Subcutaneous abdominal adipose tissue (tissue), 5 donors: ENCODE data around the gene FUT8.
"Not testable (repeated sequence)": the region's sequence is repeated elsewhere in the genome, so short reads cannot be mapped to it uniquely, and the experiment has no call there.

ENCODE experiments used
- H3K27ac ChIP-seq: one replicate; pipeline ENCODE4 v1.7.0; 2013; ENCODE audit warnings: low read depth, mild to moderate bottlenecking, inconsistent platforms, low read length, moderate library complexity
- H3K27me3 ChIP-seq, 5 donors: one replicate each; pipeline ENCODE4 v1.7.0; 2013; ENCODE audit warnings: low read length in 5 of 5, inconsistent platforms in 1 of 5; ENCODE audit not compliant: control insufficient read depth in 5 of 5, insufficient read depth in 4 of 5
- H3K36me3 ChIP-seq, 5 donors: one replicate each; pipeline ENCODE4 v1.7.0; 2013; ENCODE audit warnings: low read length in 5 of 5; ENCODE audit not compliant: control insufficient read depth in 5 of 5, insufficient read depth in 5 of 5
- H3K4me1 ChIP-seq, 5 donors: one replicate each; pipeline ENCODE4 v1.7.0; 2013; ENCODE audit warnings: low read length in 5 of 5, mild to moderate bottlenecking in 3 of 5, moderate library complexity in 1 of 5; ENCODE audit not compliant: control insufficient read depth in 5 of 5, insufficient read depth in 5 of 5
- H3K4me3 ChIP-seq, 5 donors: one replicate each; pipeline ENCODE4 v1.7.0; 2013; ENCODE audit warnings: low read length in 5 of 5, low read depth in 1 of 5
- H3K9ac ChIP-seq, 5 donors: one replicate each; pipeline ENCODE4 v1.7.0; 2013; ENCODE audit warnings: low read length in 5 of 5, mild to moderate bottlenecking in 4 of 5, moderate library complexity in 3 of 5
- H3K9me3 ChIP-seq, 5 donors: one replicate each; pipeline ENCODE4 v1.7.0; 2013; ENCODE audit warnings: low read length in 5 of 5; ENCODE audit not compliant: control insufficient read depth in 5 of 5
- donor health status: healthy.
- donor health status: healthy.
- donor health status: healthy.
- donor health status: healthy.
- donor health status: healthy.

The FUT8 gene

GRCh38 chr14:65414961-65415589 is 2.5 kb downstream of the FUT8 start:
- Histone ChIP-seq H3K9me3 (no peaks in the 10 kb centered on the region), H3K36me3 (no peaks in the 10 kb centered on the region), H3K4me1 (peaks cover 0 to 32% (median 21%) of the 10 kb centered on the region in 5 donors), H3K4me3 (no peak overlapping the region), H3K27ac (no peak overlapping the region), H3K9ac (peak overlapping the region in 1 of 5 donors; percentile 46), H3K27me3 (no peaks in the 10 kb centered on the region)

GRCh38 chr14:65415613-65416012 is 3.1 kb downstream of the FUT8 start:
- no peak overlapping the region for H3K9ac ChIP-seq

GRCh38 chr14:65419593-65420252 is 7.2 kb downstream of the FUT8 start:
- Histone ChIP-seq H3K27me3 (no peaks in the 10 kb centered on the region), H3K9me3 (no peaks in the 10 kb centered on the region), H3K4me1 (peaks cover 0 to 5% (median 3%) of the 10 kb centered on the region in 5 donors), H3K36me3 (no peaks in the 10 kb centered on the region), H3K9ac (no peak overlapping the region), H3K4me3 (no peak overlapping the region), H3K27ac (no peak overlapping the region)

More at GRCh38 chr14:65415613-65416012, 3.1 kb downstream of the FUT8 start:
- Histone ChIP-seq H3K27me3 (no peaks in the 10 kb centered on the region), H3K27ac (no peak overlapping the region), H3K9me3 (no peaks in the 10 kb centered on the region), H3K4me1 (peaks cover 0 to 32% (median 21%) of the 10 kb centered on the region in 5 donors), H3K4me3 (no peak overlapping the region), H3K36me3 (no peaks in the 10 kb centered on the region)

GRCh38 chr14:65421201-65421981 is 8.9 kb downstream of the FUT8 start:
- no peaks in the 10 kb centered on the region for H3K9me3 ChIP-seq
- no peak overlapping the region for H3K4me3 ChIP-seq
- H3K36me3 ChIP-seq: no peaks in the 10 kb centered on the region
- H3K9ac ChIP-seq: no peak overlapping the region
- H3K4me1 ChIP-seq: peaks cover 0 to 5% (median 0%) of the 10 kb centered on the region in 5 donors
- no peaks in the 10 kb centered on the region for H3K27me3 ChIP-seq
- H3K27ac ChIP-seq: no peak overlapping the region

GRCh38 chr14:65422088-65422834 is 9.7 kb downstream of the FUT8 start:
- Histone ChIP-seq H3K36me3 (no peaks in the 10 kb centered on the region), H3K9me3 (no peaks in the 10 kb centered on the region), H3K4me1 (peaks cover 0 to 5% (median 0%) of the 10 kb centered on the region in 5 donors), H3K27ac (no peak overlapping the region), H3K9ac (no peak overlapping the region), H3K4me3 (no peak overlapping the region), H3K27me3 (no peaks in the 10 kb centered on the region)

GRCh38 chr14:65423982-65424381 is 11.5 kb downstream of the FUT8 start:
- Histone ChIP-seq H3K36me3 (no peaks in the 10 kb centered on the region), H3K9me3 (no peaks in the 10 kb centered on the region), H3K4me3 (no peak overlapping the region), H3K4me1 (peaks cover 0 to 5% (median 0%) of the 10 kb centered on the region in 5 donors), H3K27ac (no peak overlapping the region), H3K27me3 (no peaks in the 10 kb centered on the region), H3K9ac (no peak overlapping the region)

GRCh38 chr14:65424531-65424930 is 12.0 kb downstream of the FUT8 start:
- Histone ChIP-seq H3K27me3 (no peaks in the 10 kb centered on the region), H3K4me1 (peaks cover 0 to 5% (median 0%) of the 10 kb centered on the region in 5 donors), H3K9ac (no peak overlapping the region), H3K36me3 (no peaks in the 10 kb centered on the region), H3K4me3 (no peak overlapping the region), H3K9me3 (no peaks in the 10 kb centered on the region), H3K27ac (no peak overlapping the region)

GRCh38 chr14:65425885-65426284 is 13.4 kb downstream of the FUT8 start:
- peaks cover 0 to 5% (median 0%) of the 10 kb centered on the region in 5 donors for H3K4me1 ChIP-seq
- no peak overlapping the region for H3K27ac ChIP-seq
- no peak overlapping the region for H3K9ac ChIP-seq
- no peaks in the 10 kb centered on the region for H3K36me3 ChIP-seq
- no peaks in the 10 kb centered on the region for H3K9me3 ChIP-seq
- no peak overlapping the region for H3K4me3 ChIP-seq
- no peaks in the 10 kb centered on the region for H3K27me3 ChIP-seq

- H3K4me3 ChIP-seq, H3K9ac ChIP-seq, H3K27me3 ChIP-seq, H3K27ac ChIP-seq, H3K4me1 ChIP-seq, H3K36me3 ChIP-seq, H3K9me3 ChIP-seq: not testable (repeated sequence)
These were observed 14.4 kb downstream of the FUT8 start for GRCh38 chr14:65426902-65427301.
